ENCODE results near the gene LONP1.

The LONP1 gene

DNA sequence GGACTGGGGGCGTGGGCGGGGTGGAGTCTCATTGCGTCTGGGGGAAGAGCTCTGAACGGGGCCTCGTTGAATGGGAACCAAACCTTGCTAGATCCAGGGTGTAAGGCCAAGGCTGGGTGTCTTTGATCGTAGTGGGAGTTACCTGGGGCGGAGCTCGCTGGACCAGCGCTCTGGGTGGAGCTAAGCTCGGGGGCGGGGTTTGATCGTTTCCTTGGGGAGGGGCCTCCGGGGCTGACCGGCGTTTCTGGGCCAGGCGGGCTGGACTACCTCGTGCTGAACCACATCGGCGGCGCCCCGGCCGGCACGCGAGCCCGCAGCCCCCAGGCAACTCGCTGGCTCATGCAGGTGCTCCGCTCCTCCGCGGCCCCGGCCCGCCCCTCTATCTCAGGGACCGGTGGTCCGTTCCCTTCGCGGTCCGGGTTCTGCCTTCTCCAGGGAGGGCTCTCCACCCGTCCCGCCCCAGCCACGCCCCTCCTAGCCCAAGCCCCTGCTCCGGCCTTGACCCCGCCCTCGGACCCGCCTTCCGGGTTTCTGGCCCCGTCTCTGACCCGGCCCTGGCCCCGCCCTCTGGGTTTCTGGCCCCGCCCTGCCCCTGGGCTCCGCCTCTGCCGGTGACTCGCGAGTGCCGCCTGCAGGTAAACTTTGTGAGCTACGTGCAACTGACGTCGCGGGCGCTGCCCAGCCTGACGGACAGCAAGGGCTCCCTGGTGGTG lies 33.1 kb downstream of the LONP1 start (continued):
- TF ChIP-seq ZNF626 (tag by site-specific recombination; IDR thresholded peaks at IDR 0.05) (no peak), ZNF529 (tag by site-specific recombination; IDR thresholded peaks at IDR 0.05; ENCODE audit: insufficient replicate concordance) (no peak), KLF1 (tag by site-specific recombination; IDR thresholded peaks at IDR 0.05) (peak; percentile 97), PATZ1 (tag by site-specific recombination; IDR thresholded peaks at IDR 0.05) (peak; percentile 86)

- CTCF ChIA-PET: interaction anchor here (0.7 to 2.2 kb wide), 10 partner anchors 9 to 831 kb away, joined by 3 to 9 read pairs (median 4); no protein-coding TSS in a partner anchor
- TF ChIP-seq KLF1 (tag by site-specific recombination; IDR thresholded peaks at IDR 0.05) (peak; percentile 88), WT1 (tag by site-specific recombination; IDR thresholded peaks at IDR 0.05) (no peak), SCRT2 (tag by site-specific recombination; IDR thresholded peaks at IDR 0.05) (peak; percentile 99), ZNF292 (tag by site-specific recombination; IDR thresholded peaks at IDR 0.05; ENCODE audit: borderline replicate concordance, low read depth) (no peak), SCRT1 (tag by site-specific recombination; IDR thresholded peaks at IDR 0.05; ENCODE audit: borderline replicate concordance) (peak; percentile 93)
- H3K27ac ChIP-seq (ENCODE audit: extremely low read depth, low read depth, low read length): no peak overlapping the region
- POLR2A ChIA-PET: interaction anchor here (0.5 to 1.9 kb wide), 8 partner anchors 10 to 64 kb away, joined by 3 to 16 read pairs (median 4); partner anchors contain the start of genes CATSPERD, LONP1, SAFB and SAFB2
- H3K4me1 ChIP-seq (ENCODE audit: control insufficient read depth, insufficient read depth, low read length): no peaks in the 10 kb centered on the region
- H3K4me3 ChIP-seq (ENCODE audit: low read depth, low read length): no peak overlapping the region; the same call in 1 of the 2 replicates
- no peaks in the 10 kb centered on the region for H3K9me3 ChIP-seq (ENCODE audit: control insufficient read depth, insufficient read depth, low read depth, low read length)
- H3K36me3 ChIP-seq (ENCODE audit: control insufficient read depth in 2 of 2, insufficient read depth in 1 of 2, low read length in 2 of 2): peaks cover 0 to 11% of the 10 kb centered on the region in 2 experiments; a peak in 2 of 3 replicates
Observed at GRCh38 chr19:5686326-5686646, 33.7 kb downstream of the LONP1 start.

DNA sequence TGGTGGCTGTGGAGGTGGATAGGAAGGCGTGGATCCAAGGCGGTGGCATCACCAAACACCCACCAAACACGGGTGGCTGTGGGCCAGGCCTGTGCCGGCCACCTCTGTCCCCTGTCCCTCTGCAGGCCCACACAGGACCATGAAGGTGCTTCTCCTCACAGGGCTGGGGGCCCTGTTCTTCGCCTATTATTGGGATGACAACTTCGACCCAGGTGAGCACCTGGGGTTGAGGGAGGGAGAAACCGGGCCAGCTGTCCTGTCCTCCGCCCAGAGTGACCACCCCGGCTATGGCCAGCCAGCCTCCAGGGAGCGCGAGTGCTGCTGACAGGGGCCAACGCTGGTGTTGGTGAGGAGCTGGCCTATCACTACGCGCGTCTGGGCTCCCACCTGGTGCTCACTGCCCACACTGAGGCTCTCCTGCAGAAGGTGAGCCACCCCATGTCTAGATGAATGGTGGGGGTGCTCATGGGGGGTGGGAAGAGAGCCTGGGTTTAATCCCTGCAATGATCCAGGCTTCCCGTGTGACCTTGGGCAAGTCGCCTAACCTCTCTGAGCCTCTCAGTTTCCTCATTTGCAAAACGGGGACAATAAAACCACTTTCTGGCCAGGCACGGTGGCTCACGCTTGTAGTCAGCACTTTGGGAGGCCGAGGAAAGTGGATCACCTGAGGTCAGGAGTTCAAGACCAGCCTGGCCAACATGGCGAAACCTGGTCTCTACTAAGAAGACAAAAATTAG lies 35.1 kb downstream of the LONP1 start:
- TF ChIP-seq ZSCAN16 (tag by site-specific recombination; IDR thresholded peaks at IDR 0.05) (no peak), ZNF654 (tag by site-specific recombination; IDR thresholded peaks at IDR 0.05; ENCODE audit: low read depth) (no peak), ZNF10 (tag by site-specific recombination; IDR thresholded peaks at IDR 0.05) (no peak), FEZF1 (tag by site-specific recombination; IDR thresholded peaks at IDR 0.05) (no peak), ZNF133 (tag by site-specific recombination; IDR thresholded peaks at IDR 0.05) (no peak), ZNF311 (tag by site-specific recombination; IDR thresholded peaks at IDR 0.05; ENCODE audit: borderline replicate concordance) (no peak), ZNF585B (tag by site-specific recombination; IDR thresholded peaks at IDR 0.05) (no peak), ZNF549 (tag by site-specific recombination; IDR thresholded peaks at IDR 0.05) (no peak)
- TF ChIP-seq, protein P1, sequence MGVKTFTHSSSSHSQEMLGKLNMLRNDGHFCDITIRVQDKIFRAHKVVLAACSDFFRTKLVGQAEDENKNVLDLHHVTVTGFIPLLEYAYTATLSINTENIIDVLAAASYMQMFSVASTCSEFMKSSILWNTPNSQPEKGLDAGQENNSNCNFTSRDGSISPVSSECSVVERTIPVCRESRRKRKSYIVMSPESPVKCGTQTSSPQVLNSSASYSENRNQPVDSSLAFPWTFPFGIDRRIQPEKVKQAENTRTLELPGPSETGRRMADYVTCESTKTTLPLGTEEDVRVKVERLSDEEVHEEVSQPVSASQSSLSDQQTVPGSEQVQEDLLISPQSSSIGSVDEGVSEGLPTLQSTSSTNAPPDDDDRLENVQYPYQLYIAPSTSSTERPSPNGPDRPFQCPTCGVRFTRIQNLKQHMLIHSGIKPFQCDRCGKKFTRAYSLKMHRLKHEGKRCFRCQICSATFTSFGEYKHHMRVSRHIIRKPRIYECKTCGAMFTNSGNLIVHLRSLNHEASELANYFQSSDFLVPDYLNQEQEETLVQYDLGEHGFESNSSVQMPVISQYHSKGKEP (tag by site-specific recombination; IDR thresholded peaks at IDR 0.05): no peak
- H3K4me3 ChIP-seq (ENCODE audit: low read depth, low read length): no peak overlapping the region
- no peak overlapping the region for H3K27ac ChIP-seq (ENCODE audit: extremely low read depth, low read depth, low read length)
- no peaks in the 10 kb centered on the region for H3K4me1 ChIP-seq (ENCODE audit: control insufficient read depth, insufficient read depth, low read length)
- H3K9me3 ChIP-seq (ENCODE audit: control insufficient read depth, insufficient read depth, low read depth, low read length): no peaks in the 10 kb centered on the region
- POLR2A ChIA-PET: no interaction called here
- CTCF ChIA-PET: interaction anchor here (0.5 kb wide), 1 partner anchor 44 kb away, joined by 3 read pairs; no protein-coding TSS in a partner anchor
- no peaks in the 10 kb centered on the region for H3K36me3 ChIP-seq (ENCODE audit: control insufficient read depth in 2 of 2, insufficient read depth in 1 of 2, low read length in 2 of 2)
